B cell (primary cell): ENCODE measurements around the gene STIM1. TPM values are rescaled to one million over a fixed set of nuclear protein-coding genes. Genes with fewer than 3 reads are reported as not detected.

Experiments used
- ATAC-seq: fragments of 200-7000 bp; cut with Tn5 transposase; one replicate; pipeline ENCODE4 v1.10.0; 2021; ENCODE audit warnings: low read depth, mild to moderate bottlenecking, moderate number of reproducible peaks, moderate library complexity
- CTCF ChIA-PET: fragments of 350-600 bp; sonication (Branson Sonifier 250); formaldehyde crosslinking; loops from one replicate; lab custom pipeline; 2021; ENCODE audit warnings: antibody characterized with exemption, inconsistent platforms; lab: Charles Lee
- POLR2A ChIA-PET: fragments of 350-600 bp; sonication (Branson Sonifier 250); formaldehyde crosslinking; loops from one replicate; lab custom pipeline; 2021; ENCODE audit warnings: antibody characterized with exemption; lab: Charles Lee
- DNase-seq: peaks from one replicate; pipeline ENCODE4 v3.0.0; 2013
- H2AFZ ChIP-seq: 2 replicates; pipeline ENCODE4 v1.6.1; 2012; ENCODE audit warnings: mild to moderate bottlenecking, low read depth, low read length; ENCODE audit not compliant: insufficient read depth, poor library complexity, severe bottlenecking
- H3K27ac ChIP-seq, 2 donors: 1 replicate in 1 of 2; 2 replicates in 1 of 2; pipeline ENCODE4 v1.5.1; 2012 to 2013; ENCODE audit warnings: low read length in 2 of 2, mild to moderate bottlenecking in 2 of 2, moderate library complexity in 1 of 2
- H3K27me3 ChIP-seq, 4 experiments: fragments of 200-600 bp in 1 of 4; sonication (generic) in 1 of 4; replicated peaks in 1 of 4; 1 replicate in 2 of 4; 2 replicates in 2 of 4; pipeline versions ENCODE4 v1.6.1 to v1.7.0; 2013 to 2016; ENCODE audit warnings: low read length in 3 of 4, mild to moderate bottlenecking in 2 of 4, mixed read lengths in 1 of 4, moderate library complexity in 1 of 4; ENCODE audit not compliant: insufficient read depth in 4 of 4, control insufficient read depth in 3 of 4; ENCODE audit errors: control extremely low read depth in 1 of 4
- H3K36me3 ChIP-seq, 2 experiments: replicated peaks in 1 of 2; 1 replicate in 1 of 2; 2 replicates in 1 of 2; pipeline versions ENCODE4 v1.6.1 to v1.7.1; 2013; ENCODE audit warnings: low read length in 1 of 2; ENCODE audit not compliant: insufficient read depth in 2 of 2, control insufficient read depth in 1 of 2; ENCODE audit errors: control extremely low read depth in 1 of 2, extremely low read depth in 1 of 2
- H3K4me1 ChIP-seq, 2 donors: fragments of 200-600 bp in 1 of 2; sonication (generic) in 1 of 2; 1 replicate in 1 of 2; 2 replicates in 1 of 2; pipeline versions ENCODE4 v1.5.1 to v1.6.1; 2013 to 2017; ENCODE audit warnings: low read length in 2 of 2; ENCODE audit not compliant: control insufficient read depth in 2 of 2, insufficient read depth in 2 of 2
- H3K4me2 ChIP-seq: replicated peaks from 2 replicates; pipeline ENCODE3; 2012; ENCODE audit warnings: mild to moderate bottlenecking, low read depth, low read length; ENCODE audit not compliant: poor library complexity, severe bottlenecking
- H3K4me3 ChIP-seq, 5 experiments: fragments of 200-600 bp in 1 of 5; sonication (generic) in 1 of 5; 1 replicate in 3 of 5; 2 replicates in 2 of 5; pipeline versions ENCODE4 v1.5.1 to v1.7.0; 2011 to 2016; ENCODE audit warnings: low read length in 4 of 5, mild to moderate bottlenecking in 4 of 5, low read depth in 2 of 5, control low read depth in 1 of 5, moderate library complexity in 1 of 5; ENCODE audit not compliant: insufficient read depth in 1 of 5; ENCODE audit errors: control extremely low read depth in 1 of 5, extremely low read depth in 1 of 5
- H3K79me2 ChIP-seq: fragments of 200-600 bp; sonication (generic); one replicate; pipeline ENCODE4 v1.6.0; 2016; ENCODE audit warnings: low read length; ENCODE audit not compliant: control insufficient read depth, insufficient read depth
- H3K9ac ChIP-seq: fragments of 200-600 bp; sonication (generic); 2 replicates; pipeline ENCODE4 v1.6.1; 2017; ENCODE audit warnings: mild to moderate bottlenecking, low read length, moderate library complexity
- H3K9me3 ChIP-seq, 3 donors: one replicate each; pipeline versions ENCODE4 v1.6.1 to v1.7.1; 2013; ENCODE audit warnings: low read length in 2 of 3; ENCODE audit not compliant: control insufficient read depth in 2 of 3, insufficient read depth in 1 of 3; ENCODE audit errors: control extremely low read depth in 1 of 3
- H4K20me1 ChIP-seq: 2 replicates; pipeline ENCODE4 v1.6.0; 2012; ENCODE audit warnings: mild to moderate bottlenecking, low read length; ENCODE audit not compliant: insufficient read depth, control insufficient read depth, poor library complexity, severe bottlenecking
- H3K27ac Mint-ChIP-seq: one replicate; pipeline ENCODE4 v1.8.0; 2021; ENCODE audit warnings: mixed read lengths
- H3K27me3 Mint-ChIP-seq: one replicate; pipeline ENCODE4 v1.8.0; 2021; ENCODE audit warnings: mixed read lengths
- H3K4me1 Mint-ChIP-seq: one replicate; pipeline ENCODE4 v1.8.0; 2021; ENCODE audit warnings: mixed read lengths
- H3K4me3 Mint-ChIP-seq: one replicate; pipeline ENCODE4 v1.8.0; 2021; ENCODE audit warnings: mixed read lengths
- H3K9me3 Mint-ChIP-seq: one replicate; pipeline ENCODE4 v1.8.0; 2022; ENCODE audit warnings: mixed read lengths; ENCODE audit not compliant: insufficient read depth
- CTCF ChIP-seq: fragments of 200-600 bp; IDR thresholded peaks from one replicate; pipeline ENCODE4 v1.8.0; 2022; ENCODE audit warnings: antibody characterized with exemption, mild to moderate bottlenecking
- EZH2 ChIP-seq: IDR thresholded peaks from 2 replicates; pipeline ENCODE4 v1.6.1; 2012; ENCODE audit warnings: borderline replicate concordance, low read depth, mild to moderate bottlenecking, moderate library complexity, low read length; ENCODE audit not compliant: insufficient read depth, poor library complexity, severe bottlenecking
- WGBS: methylation state at CpG from one replicate; pipeline ENCODE4 v1.1.5; 2013; ENCODE audit warnings: missing lambda C conversion rate; ENCODE audit not compliant: insufficient coverage; 5-methylcytosine and 5-hydroxymethylcytosine counted together
- intact Hi-C: fragments of 100-400 bp; cut with micrococcal nuclease; formaldehyde crosslinking; loops from one replicate; pipeline ENCODE4 v1.10.0; 2022
- polyA plus RNA-seq: library from polyadenylated mRNA; depleted of rRNA; stranded (reverse); fragments of >200 nt; gene quantifications from 2 replicates; pipeline ENCODE4 v1.2.3, GENCODE V29; 2012
- total RNA-seq, 2 donors: library from RNA; stranded (reverse); fragments of 120-200 nt in 1 of 2; gene quantifications; 1 replicate in 1 of 2; 2 replicates in 1 of 2; pipeline versions ENCODE4 v1.2.3 to v1.2.4, GENCODE V29; 2013 to 2022

The STIM1 gene
- total and polyA plus RNA-seq, 2 donors (not counting 1 experiment from before 2014, with no cell fraction given): 59.4 to 76.7 TPM

- no CpG with 5 or more reads among the region's 1 CpG for WGBS
- Mint-ChIP-seq H3K4me3 (no peak overlapping the region), H3K27ac (no peak overlapping the region)
Observed at GRCh38 chr11:3922056-3922455, 66.6 kb downstream of the STIM1 start.

More at GRCh38 chr11:3922056-3922455, 66.6 kb downstream of the STIM1 start:
- Histone ChIP-seq H3K4me1 (peaks cover 25 to 31% of the 10 kb centered on the region in 2 donors), H3K9me3 (no peaks in the 10 kb centered on the region), H3K27me3 (no peaks in the 10 kb centered on the region), H3K79me2 (peaks cover 81% of the 10 kb centered on the region), H3K4me2 (no peak overlapping the region), H3K4me3 (no peak overlapping the region), H3K36me3 (peaks cover 3 to 7% of the 10 kb centered on the region in 2 experiments), H4K20me1 (no peaks in the 10 kb centered on the region), H3K9ac (no peak overlapping the region), H3K27ac (no peak overlapping the region), H2AFZ (no peak overlapping the region)
- POLR2A ChIA-PET: no interaction called here
- ATAC-seq (no peak), DNase-seq (no peak)
- intact Hi-C loops: no loop called here
- CTCF ChIA-PET: no interaction called here
- Mint-ChIP-seq H3K4me1 (peaks cover 50% of the 10 kb centered on the region), H3K27me3 (no peaks in the 10 kb centered on the region), H3K9me3 (peaks cover 2% of the 10 kb centered on the region)
- TF ChIP-seq EZH2 (no peak), CTCF (no peak)
